HCT116 (cell line): Measurements from ENCODE around the gene CNTNAP5. TPM values are rescaled to one million over a fixed set of nuclear protein-coding genes. Genes with fewer than 3 reads are reported as not detected.

Source experiments
- ATAC-seq: fragments of 200-7000 bp; cut with Tn5 transposase; 2 replicates; pipeline ENCODE4 v1.9.1; 2020; ENCODE audit warnings: mild to moderate bottlenecking, moderate library complexity
- BruUV-seq: library from RNA; stranded (reverse); fragments of 400-500 nt; replicated peaks from 2 replicates; lab custom pipeline; 2021; lab: Mats Ljungman, UMichigan
- CTCF ChIA-PET: fragments of 300-600 bp; sonication (Branson Sonifier 250); formaldehyde crosslinking; loops from one replicate; lab custom pipeline; 2021; ENCODE audit warnings: antibody characterized with exemption; lab: Charles Lee
- POLR2A ChIA-PET: fragments of 300-600, 350-600 bp; sonication (Branson Sonifier 250); formaldehyde crosslinking; loops from one replicate; lab custom pipeline; 2021; ENCODE audit warnings: antibody characterized with exemption; lab: Charles Lee
- RAD21 ChIA-PET, 2 experiments: fragments of 300-600 bp; sonication (Branson Sonifier 250); formaldehyde crosslinking; loops; one replicate each; lab custom pipeline; 2023; ENCODE audit warnings: low total read pairs in 2 of 2; ENCODE audit not compliant: uncharacterized antibody in 2 of 2, unreplicated experiment in 2 of 2, low non-redundant PET in 1 of 2; lab: Charles Lee
- DNase-seq: peaks from one replicate; pipeline ENCODE4 v3.0.0-alpha.2; 2010; ENCODE audit warnings: low read depth, low spot score
- H2AFZ ChIP-seq: fragments of 200-600 bp; shearing (Covaris generic), sonication (generic); 2 replicates; pipeline ENCODE4 v1.6.1; 2017; ENCODE audit warnings: low read depth, mixed run types, mixed read lengths, antibody characterized with exemption, low read length; ENCODE audit not compliant: poor library complexity, severe bottlenecking
- H3K27ac ChIP-seq: 2 replicates; pipeline ENCODE4 v1.5.1; 2012; ENCODE audit warnings: low read depth, low read length
- H3K27me3 ChIP-seq: fragments of 200-600 bp; sonication (generic); 2 replicates; pipeline ENCODE4 v1.6.1; 2016; ENCODE audit warnings: mixed run types, low read length, mixed read lengths; ENCODE audit not compliant: insufficient read depth
- H3K36me3 ChIP-seq, 2 experiments: fragments of 200-500 bp in 1 of 2; fragments of 200-600 bp in 1 of 2; sonication (Bioruptor generic) in 1 of 2; sonication (generic) in 1 of 2; 2 replicates each; pipeline versions ENCODE4 v1.5.1 to v1.6.1; 2014 to 2016; ENCODE audit warnings: low read length in 2 of 2, inconsistent platforms in 1 of 2, mixed read lengths in 1 of 2, mixed run types in 1 of 2; ENCODE audit not compliant: insufficient read depth in 2 of 2, control insufficient read depth in 1 of 2
- H3K4me1 ChIP-seq, 2 experiments: fragments of 200-600 bp in 1 of 2; sonication (generic) in 1 of 2; 2 replicates each; pipeline versions ENCODE4 v1.5.1 to v1.6.1; 2012 to 2017; ENCODE audit warnings: low read length in 2 of 2, inconsistent platforms in 1 of 2, mild to moderate bottlenecking in 1 of 2, mixed read lengths in 1 of 2, mixed run types in 1 of 2, moderate library complexity in 1 of 2; ENCODE audit not compliant: insufficient read depth in 2 of 2, control insufficient read depth in 1 of 2
- H3K4me2 ChIP-seq: fragments of 200-600 bp; sonication (generic); 2 replicates; pipeline ENCODE4 v1.6.1; 2017; ENCODE audit warnings: mixed run types, low read length, mixed read lengths
- H3K4me3 ChIP-seq, 2 experiments: fragments of 200-600 bp in 1 of 2; sonication (generic) in 1 of 2; replicated peaks in 1 of 2; 2 replicates each; pipeline ENCODE4 v1.5.1; 2011 to 2016; ENCODE audit warnings: low read length in 2 of 2, control low read depth in 1 of 2, low read depth in 1 of 2, mild to moderate bottlenecking in 1 of 2, mixed read lengths in 1 of 2, mixed run types in 1 of 2
- H3K79me2 ChIP-seq: fragments of 200-600 bp; sonication (generic); 2 replicates; pipeline ENCODE4 v1.6.1; 2017; ENCODE audit warnings: mild to moderate bottlenecking, mixed run types, low read length, moderate library complexity, mixed read lengths; ENCODE audit not compliant: insufficient read depth
- H3K9ac ChIP-seq: fragments of 200-600 bp; sonication (generic); 2 replicates; pipeline ENCODE4 v1.6.1; 2016; ENCODE audit warnings: low read length, mixed read lengths
- H3K9me2 ChIP-seq: fragments of 200-600 bp; sonication (generic), shearing (Covaris generic); 2 replicates; pipeline ENCODE4 v1.6.1; 2017; ENCODE audit warnings: mixed run types, mild to moderate bottlenecking, moderate library complexity; ENCODE audit not compliant: insufficient read depth
- H3K9me3 ChIP-seq, 2 experiments: fragments of 200-500 bp in 1 of 2; fragments of 200-600 bp in 1 of 2; sonication (Bioruptor generic) in 1 of 2; sonication (generic) in 1 of 2; 2 replicates each; pipeline ENCODE4 v1.6.1; 2014 to 2017; ENCODE audit warnings: low read length in 2 of 2, mixed read lengths in 2 of 2, inconsistent platforms in 1 of 2, low read depth in 1 of 2, mild to moderate bottlenecking in 1 of 2, mixed run types in 1 of 2, moderate library complexity in 1 of 2; ENCODE audit not compliant: control insufficient read depth in 1 of 2, insufficient read depth in 1 of 2
- H4K20me1 ChIP-seq: fragments of 200-600 bp; sonication (generic), shearing (Covaris generic); 2 replicates; pipeline ENCODE4 v1.6.1; 2017; ENCODE audit warnings: mixed run types, mild to moderate bottlenecking, moderate library complexity; ENCODE audit not compliant: insufficient read depth
- ATF3 ChIP-seq: IDR thresholded peaks from 2 replicates; pipeline ENCODE4 v1.6.1; 2012
- CBX3 ChIP-seq: IDR thresholded peaks from 2 replicates; pipeline ENCODE4 v1.6.1; 2012; ENCODE audit warnings: low read depth
- CEBPB ChIP-seq: IDR thresholded peaks from 2 replicates; pipeline ENCODE4 v1.6.1; 2012; ENCODE audit warnings: low read depth
- EGR1 ChIP-seq: IDR thresholded peaks from 2 replicates; pipeline ENCODE4 v1.6.1; 2012; ENCODE audit warnings: low read depth
- EZH2phosphoT487 ChIP-seq: fragments of 200-600 bp; IDR thresholded peaks from 2 replicates; pipeline ENCODE4 v1.6.1; 2018; ENCODE audit warnings: antibody characterized with exemption, borderline replicate concordance
- FOSL1 ChIP-seq: IDR thresholded peaks from 2 replicates; pipeline ENCODE4 v1.6.1; 2012; ENCODE audit warnings: low read depth
- JUND ChIP-seq: IDR thresholded peaks from 2 replicates; pipeline ENCODE4 v1.6.1; 2012
- POLR2A ChIP-seq: IDR thresholded peaks from 2 replicates; pipeline ENCODE4 v1.7.0; 2011; ENCODE audit warnings: borderline replicate concordance; ENCODE audit not compliant: insufficient read depth, insufficient read length; ENCODE audit errors: extremely low read depth
- POLR2AphosphoS5 ChIP-seq: IDR thresholded peaks from 2 replicates; pipeline ENCODE4 v1.6.1; 2011; ENCODE audit warnings: mild to moderate bottlenecking, low read depth, low read length, moderate library complexity
- RAD21 ChIP-seq: IDR thresholded peaks from 2 replicates; pipeline ENCODE4 v1.6.1; 2012; ENCODE audit warnings: low read depth, mild to moderate bottlenecking
- REST ChIP-seq: IDR thresholded peaks from 2 replicates; pipeline ENCODE4 v1.6.1; 2012; ENCODE audit warnings: low read depth
- SIN3A ChIP-seq: IDR thresholded peaks from 2 replicates; pipeline ENCODE4 v1.6.1; 2012; ENCODE audit warnings: low read depth
- SP1 ChIP-seq: IDR thresholded peaks from 2 replicates; pipeline ENCODE4 v1.6.1; 2012; ENCODE audit warnings: low read depth
- SRF ChIP-seq: IDR thresholded peaks from 2 replicates; pipeline ENCODE4 v1.6.1; 2012; ENCODE audit warnings: low read depth
- TCF7L2 ChIP-seq: IDR thresholded peaks from 2 replicates; pipeline ENCODE4 v1.7.0; 2011; ENCODE audit warnings: borderline replicate concordance, inconsistent platforms; ENCODE audit not compliant: insufficient read depth, insufficient read length; ENCODE audit errors: extremely low read depth
- YY1 ChIP-seq: IDR thresholded peaks from 2 replicates; pipeline ENCODE4 v1.6.1; 2011; ENCODE audit warnings: low read length, low read depth, moderate library complexity, mild to moderate bottlenecking; ENCODE audit not compliant: insufficient replicate concordance; ENCODE audit errors: extremely low read depth
- ZFX ChIP-seq: fragments of 450-650 bp; IDR thresholded peaks from 2 replicates; pipeline ENCODE4 v1.6.1; 2017
- ZNF274 ChIP-seq: fragments of 200-500 bp; sonication (Bioruptor generic); IDR thresholded peaks from 2 replicates; pipeline ENCODE4 v1.6.1; 2014; ENCODE audit warnings: mild to moderate bottlenecking, low read depth, low read length, inconsistent platforms
- intact Hi-C: fragments of 100-400 bp; cut with micrococcal nuclease; formaldehyde crosslinking; loops from 2 replicates; pipeline ENCODE4 v1.10.0; 2022
- total RNA-seq: library from RNA; stranded (reverse); gene quantifications from one replicate; pipeline ENCODE4 v1.2.1, GENCODE V29; 2021; ENCODE audit not compliant: unreplicated experiment

The CNTNAP5 gene
- total RNA-seq, 1 experiment from 2014 or later, result not detected

GRCh38 chr2:124112206-124112605 lies 87.1 kb downstream of the CNTNAP5 start:
- no peak for TF ChIP-seq EZH2phosphoT487
- TF ChIP-seq POLR2A, result no peak
- ChIA-PET CTCF (no interaction called here), RAD21 (no interaction called here), POLR2A (no interaction called here)
- no peaks in the 10 kb centered on the region for H3K4me1 ChIP-seq
- no peak overlapping the region for H2AFZ ChIP-seq
- H3K79me2 ChIP-seq, result no peaks in the 10 kb centered on the region
- H4K20me1 ChIP-seq, result no peaks in the 10 kb centered on the region
- no peak overlapping the region for H3K9ac ChIP-seq
- no peak overlapping the region for H3K4me2 ChIP-seq
- H3K27ac ChIP-seq, result no peak overlapping the region
- H3K36me3 ChIP-seq, result no peaks in the 10 kb centered on the region
- no peaks in the 10 kb centered on the region for H3K27me3 ChIP-seq
- no peak for ATAC-seq
- intact Hi-C loops, result no loop called here
- DNase-seq, result no peak
- H3K9me2 ChIP-seq, result no peaks in the 10 kb centered on the region
- no peak overlapping the region for H3K4me3 ChIP-seq
- peaks cover 3% of the 10 kb centered on the region in 2 experiments; a peak in 2 of 4 replicates for H3K9me3 ChIP-seq
- BruUV-seq, result no TSS peak

GRCh38 chr2:124112966-124113365 lies 87.9 kb downstream of the CNTNAP5 start:
- Histone ChIP-seq H4K20me1 (no peaks in the 10 kb centered on the region), H3K4me2 (no peak overlapping the region), H3K9ac (no peak overlapping the region), H3K27ac (no peak overlapping the region), H3K9me3 (peaks cover 3% of the 10 kb centered on the region in 2 experiments; a peak in 2 of 4 replicates), H3K79me2 (no peaks in the 10 kb centered on the region), H3K9me2 (no peaks in the 10 kb centered on the region), H3K36me3 (no peaks in the 10 kb centered on the region), H2AFZ (no peak overlapping the region), H3K4me3 (no peak overlapping the region), H3K27me3 (no peaks in the 10 kb centered on the region), H3K4me1 (no peaks in the 10 kb centered on the region)
- ATAC-seq, result no peak
- no TSS peak for BruUV-seq
- intact Hi-C loops, result no loop called here
- ChIA-PET RAD21 (no interaction called here), CTCF (no interaction called here), POLR2A (no interaction called here)
- DNase-seq, result no peak
- TF ChIP-seq YY1 (no peak), ZNF274 (no peak), SRF (no peak), CEBPB (no peak), EGR1 (no peak), JUND (no peak), REST (no peak), SIN3A (no peak), SP1 (no peak), EZH2phosphoT487 (no peak), TCF7L2 (no peak), ATF3 (no peak), RAD21 (no peak), ZFX (no peak), CBX3 (no peak), POLR2A (no peak), FOSL1 (no peak), POLR2AphosphoS5 (no peak)
